Islet precursor cell (in vitro differentiated cells): Measurements from ENCODE around the gene RRP8.
A peak's percentile ranks its signal among the peaks of the same experiment; 100 is the strongest.

Source experiments
- DNase-seq: peaks from one replicate; pipeline ENCODE4 v3.0.0-alpha.2; 2018

Gene RRP8

GRCh38 chr11:6632116-6633073 is 29.0 kb upstream of the RRP8 start:
- DNase-seq = no peak

GRCh38 chr11:6631361-6631890 is 28.0 kb upstream of the RRP8 start:
- no peak for DNase-seq

GRCh38 chr11:6630632-6631291 is 27.3 kb upstream of the RRP8 start:
- DNase-seq = no peak

- no peak for DNase-seq
Measured at GRCh38 chr11:6629892-6630631, 26.6 kb upstream of the RRP8 start.

- DNase-seq = no peak
Measured at GRCh38 chr11:6629573-6629891, 26.1 kb upstream of the RRP8 start.

GRCh38 chr11:6628526-6628925 is 25.1 kb upstream of the RRP8 start:
- DNase-seq = no peak

GRCh38 chr11:6627762-6628241 is 24.4 kb upstream of the RRP8 start:
- DNase-seq = no peak

- no peak for DNase-seq
Measured at GRCh38 chr11:6626971-6627761, 23.8 kb upstream of the RRP8 start.

GRCh38 chr11:6625832-6626420 is 22.5 kb upstream of the RRP8 start:
- no peak for DNase-seq

GRCh38 chr11:6625156-6625831 is 21.9 kb upstream of the RRP8 start:
- DNase-seq = no peak

GRCh38 chr11:6623391-6624363 is 20.3 kb upstream of the RRP8 start:
- DNase-seq = no peak

- DNase-seq = no peak
Measured at GRCh38 chr11:6622261-6623171, 19.1 kb upstream of the RRP8 start.

- no peak for DNase-seq
Measured at GRCh38 chr11:6621711-6622211, 18.3 kb upstream of the RRP8 start.

GRCh38 chr11:6620636-6621035 is 17.2 kb upstream of the RRP8 start:
- DNase-seq = no peak

GRCh38 chr11:6619004-6619745 is 15.8 kb upstream of the RRP8 start, which contains the start of gene TPP1:
TPP1 (minus strand) TSS chr11:6619422; CDS start chr11:6619400, 22 bp downstream.
- DNase-seq = peak; percentile 96

- no peak for DNase-seq
Measured at GRCh38 chr11:6618117-6619003, 14.9 kb upstream of the RRP8 start.

- no peak for DNase-seq
Measured at GRCh38 chr11:6617315-6617781, 13.9 kb upstream of the RRP8 start.
